ENCODE results near the gene GABRG3.

The GABRG3 gene

GRCh38 chr15:27481768-27482167 is 510.8 kb downstream of the GABRG3 start:
- no peak for DNase-seq

DNA sequence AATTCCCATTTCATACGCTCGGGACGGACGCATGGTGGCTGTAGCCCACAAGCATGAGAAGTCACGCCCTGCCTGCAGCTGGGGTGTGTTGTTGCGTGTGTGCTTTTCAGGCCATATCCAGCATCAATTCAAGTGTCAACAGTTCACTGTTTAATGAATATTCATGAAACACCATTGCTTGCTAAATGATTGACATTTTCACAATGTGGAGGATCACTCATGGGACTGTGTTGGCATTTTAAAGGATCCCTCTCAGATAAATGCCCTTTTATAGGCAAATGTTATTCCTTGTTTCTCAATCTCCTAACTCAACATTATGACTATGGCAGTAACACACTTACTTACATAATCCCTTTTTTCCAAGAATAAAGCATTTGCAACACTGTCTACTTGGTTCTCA is 511.3 kb downstream of the GABRG3 start:
- DNase-seq, result no peak

DNA sequence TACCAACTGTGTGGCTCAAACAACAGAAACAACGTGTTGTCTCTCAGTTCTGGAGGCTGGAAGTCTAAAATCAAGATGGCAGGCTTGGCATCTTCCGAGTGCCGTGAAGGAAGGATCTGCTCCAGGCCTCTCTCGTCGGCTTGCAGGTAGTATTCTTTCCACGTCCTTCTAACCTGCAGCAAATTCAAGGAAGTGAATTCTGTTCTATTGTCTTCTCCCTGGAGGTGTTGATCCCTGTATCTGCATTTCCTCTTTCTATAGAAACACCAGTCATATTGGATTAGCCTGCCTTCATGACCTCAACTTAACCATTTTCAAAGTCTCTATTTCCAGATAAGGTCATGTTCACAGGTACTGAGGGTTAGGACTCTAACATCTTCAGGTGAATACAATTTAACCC is 512.1 kb downstream of the GABRG3 start:
- no peak for DNase-seq

- DNase-seq, result no peak
Measured at GRCh38 chr15:27485265-27485664, 514.3 kb downstream of the GABRG3 start.

DNA sequence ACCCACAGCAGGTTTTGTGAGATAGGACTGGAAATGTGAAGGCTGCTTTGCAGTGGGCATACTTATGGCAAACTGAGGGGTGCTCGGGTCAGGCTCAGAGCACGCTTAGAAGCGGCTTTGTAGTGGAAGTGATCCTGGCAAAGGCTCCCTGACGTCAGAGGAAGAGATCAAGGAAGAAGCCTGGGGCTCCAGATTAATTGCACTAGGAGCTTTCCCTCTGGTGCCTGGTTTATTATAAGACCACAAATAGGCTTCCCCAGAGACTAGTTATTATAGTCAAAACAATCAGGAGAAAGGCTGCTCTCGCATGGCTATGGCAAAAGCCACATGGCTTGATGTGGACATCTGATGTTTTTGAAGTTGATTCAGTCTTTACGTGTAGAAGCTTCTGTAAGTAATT is 515.1 kb downstream of the GABRG3 start:
- no peak for DNase-seq

- no peak for DNase-seq
Measured at GRCh38 chr15:27486683-27487647, 516.0 kb downstream of the GABRG3 start.

- no peak for DNase-seq
Measured at GRCh38 chr15:27487846-27488245, 516.9 kb downstream of the GABRG3 start.

- no peak for DNase-seq
Measured at GRCh38 chr15:27490867-27491595, 520.0 kb downstream of the GABRG3 start.

- DNase-seq, result no peak
Measured at GRCh38 chr15:27491666-27492621, 521.0 kb downstream of the GABRG3 start.

DNA sequence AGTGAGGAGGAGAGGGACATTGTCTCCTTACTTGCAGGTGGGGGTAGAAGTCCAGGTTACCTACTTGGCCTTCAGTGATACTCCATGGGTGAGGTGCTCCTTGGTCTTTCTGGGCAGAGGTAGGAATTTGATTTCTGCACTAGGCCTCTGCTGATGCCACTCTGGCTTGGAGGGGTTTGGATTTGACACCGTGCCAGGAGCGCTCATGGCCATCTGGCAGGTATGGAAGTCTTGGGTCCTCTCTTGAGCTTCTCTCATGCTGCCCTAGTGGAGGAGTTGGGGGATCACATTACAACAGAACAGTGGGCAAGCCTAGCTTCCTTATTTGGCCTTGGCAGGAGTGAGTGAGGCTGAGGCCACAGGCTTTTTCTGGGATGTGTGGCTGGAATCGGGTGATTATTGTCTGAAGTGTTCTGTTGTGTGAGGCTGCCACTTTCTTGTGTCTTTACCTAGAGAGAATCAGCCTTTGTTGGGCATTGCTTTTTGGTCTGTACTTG is 525.0 kb downstream of the GABRG3 start:
- DNase-seq, result no peak

GRCh38 chr15:27498700-27499099 is 527.7 kb downstream of the GABRG3 start:
- DNase-seq, result no peak

DNA sequence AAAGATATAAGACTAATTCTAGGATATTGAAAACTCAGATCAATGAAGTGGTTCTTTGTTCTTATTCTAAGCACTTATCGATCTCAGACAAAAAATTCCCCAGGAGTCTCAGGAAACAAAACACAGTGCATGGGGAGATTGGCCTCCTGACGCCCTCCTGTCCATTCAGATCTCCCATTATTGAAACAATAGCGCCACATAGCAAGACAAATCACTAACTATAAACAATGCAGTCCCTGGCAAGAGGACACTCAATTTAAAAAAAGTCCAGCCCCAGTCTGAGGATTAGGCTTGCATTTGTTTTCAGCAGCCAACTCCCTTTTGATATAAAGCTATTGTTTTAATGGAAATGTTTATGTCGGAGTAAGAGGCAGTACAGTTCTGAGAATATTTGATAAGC is 528.2 kb downstream of the GABRG3 start:
- no peak for DNase-seq

GRCh38 chr15:27499719-27500118 is 528.7 kb downstream of the GABRG3 start:
- no peak for DNase-seq

DNA sequence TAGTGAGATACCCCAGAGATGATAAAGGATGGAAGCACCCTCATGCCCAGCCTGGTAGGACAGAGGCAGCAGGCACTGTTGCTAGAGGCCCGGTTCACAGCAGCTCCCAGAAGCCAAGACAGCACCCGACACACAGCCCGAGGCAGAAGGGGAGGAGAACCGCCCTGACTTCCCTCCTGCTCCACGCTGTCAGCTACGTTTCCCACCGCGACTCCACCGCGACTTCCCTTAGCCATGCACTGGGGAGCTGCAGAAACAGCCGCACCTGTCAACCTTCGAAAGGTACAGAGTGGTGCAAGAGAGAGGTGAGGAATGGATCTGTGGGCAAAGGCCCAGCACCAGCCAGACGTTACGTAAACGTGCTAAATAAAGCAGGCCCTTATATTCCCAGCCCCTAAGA is 529.2 kb downstream of the GABRG3 start:
- no peak for DNase-seq

DNA sequence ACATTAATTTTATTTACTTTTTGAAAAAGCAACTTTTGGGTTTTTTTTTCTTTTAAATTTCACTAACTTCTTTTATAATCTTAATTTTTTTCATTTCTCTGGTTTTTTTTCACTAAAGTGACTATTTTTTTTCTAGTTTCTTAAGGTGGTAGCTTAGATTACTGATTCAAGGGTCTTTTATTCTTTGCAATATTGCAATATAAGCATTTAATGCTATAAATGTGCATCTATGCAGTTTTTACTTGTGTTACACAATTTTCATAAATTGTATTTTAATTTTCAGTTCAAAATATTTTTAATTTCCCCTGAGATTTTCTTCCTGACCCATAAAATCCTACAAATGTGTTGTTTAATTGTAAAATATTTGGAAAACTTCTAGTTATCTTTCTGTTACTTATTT is 535.8 kb downstream of the GABRG3 start:
- no peak for DNase-seq

DNA sequence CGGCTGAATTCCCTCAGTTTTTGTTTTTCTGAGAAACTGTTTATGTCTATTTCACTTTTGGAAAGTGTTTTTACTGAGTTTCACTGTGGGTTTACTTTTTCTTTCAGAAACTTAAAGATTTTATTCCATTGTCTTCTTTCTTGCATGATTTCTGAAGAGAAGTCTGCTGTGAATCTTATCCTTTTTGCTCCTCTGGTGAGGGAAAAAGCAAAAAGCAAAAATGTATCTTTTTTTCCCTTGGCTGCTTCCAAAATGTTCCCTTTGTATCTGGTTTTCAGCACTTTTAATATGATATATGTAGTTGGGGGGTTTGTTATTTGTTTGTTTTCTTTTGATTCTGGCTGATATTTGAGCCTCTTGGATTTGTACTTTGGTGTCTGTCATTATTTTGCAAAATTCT is 538.0 kb downstream of the GABRG3 start:
- DNase-seq, result no peak

- no peak for DNase-seq
Measured at GRCh38 chr15:27512281-27513001, 541.5 kb downstream of the GABRG3 start.

DNA sequence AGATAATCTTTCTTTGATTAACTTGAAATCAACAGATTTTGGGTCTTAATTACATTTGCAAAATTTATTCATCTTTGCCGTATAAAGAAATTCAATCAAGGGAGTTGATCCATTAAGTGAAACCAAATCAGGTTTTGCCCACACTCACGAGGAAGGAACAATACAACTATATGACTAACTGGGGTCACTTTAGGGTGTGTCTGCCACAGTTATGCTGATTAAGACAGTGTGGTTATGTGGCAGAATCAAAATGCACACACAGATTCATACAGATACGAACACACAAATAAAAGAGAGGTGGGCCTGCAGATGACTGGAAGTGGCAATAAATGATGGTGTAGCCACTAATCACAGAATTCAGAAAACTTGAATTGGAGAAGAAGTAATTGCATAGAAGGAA is 543.5 kb downstream of the GABRG3 start:
- DNase-seq, result no peak

- no peak for DNase-seq
Measured at GRCh38 chr15:27527490-27528067, 556.6 kb downstream of the GABRG3 start.

DNA sequence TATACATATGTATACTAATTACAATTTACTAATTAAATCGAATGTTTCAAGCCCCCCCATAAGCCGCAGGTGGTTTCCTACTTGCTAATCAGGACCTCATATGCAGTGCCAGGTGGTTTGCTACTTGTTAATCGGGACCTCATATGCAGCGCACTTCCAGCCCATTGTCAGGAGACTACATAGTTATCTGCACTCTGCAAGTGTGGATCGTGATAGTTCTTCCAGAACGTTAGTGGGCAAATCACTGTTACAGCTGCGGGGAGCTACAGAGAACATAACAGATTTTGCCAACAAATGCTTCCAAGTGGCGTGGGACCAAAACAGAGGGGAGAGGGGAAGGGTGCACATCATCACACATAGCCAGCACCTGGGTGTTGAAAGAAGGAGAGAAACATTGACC is 558.4 kb downstream of the GABRG3 start:
- no peak for DNase-seq

- DNase-seq, result no peak
Measured at GRCh38 chr15:27530994-27531393, 560.0 kb downstream of the GABRG3 start.

GRCh38 chr15:27532358-27532757 is 561.4 kb downstream of the GABRG3 start:
- DNase-seq, result no peak
